Measurements from ENCODE around the gene SVIL.

Gene SVIL

GRCh38 chr10:29502351-29502750 lies 132.4 kb downstream of the SVIL start:
- FAIRE-seq, result no peak
- no peak for DNase-seq (ENCODE audit: insufficient read length, low spot score)
- no peak for TF ChIP-seq CTCF (IDR thresholded peaks at IDR 0.05; ENCODE audit: insufficient read depth, missing control alignments)

- no peak for FAIRE-seq
- DNase-seq (ENCODE audit: insufficient read length, low spot score), result no peak
Measured at GRCh38 chr10:29501692-29502091, 133.1 kb downstream of the SVIL start.

GRCh38 chr10:29499993-29500537 lies 134.7 kb downstream of the SVIL start:
- DNase-seq (ENCODE audit: insufficient read length, low spot score), result no peak
- FAIRE-seq, result no peak
- no peak for TF ChIP-seq CTCF (IDR thresholded peaks at IDR 0.05; ENCODE audit: insufficient read depth, missing control alignments)

More at GRCh38 chr10:29501692-29502091, 133.1 kb downstream of the SVIL start:
- no peak for TF ChIP-seq CTCF (IDR thresholded peaks at IDR 0.05; ENCODE audit: insufficient read depth, missing control alignments)

GRCh38 chr10:29496341-29497162 lies 138.2 kb downstream of the SVIL start:
- TF ChIP-seq CTCF (IDR thresholded peaks at IDR 0.05; ENCODE audit: insufficient read depth, missing control alignments), result peak; percentile 84

GRCh38 chr10:29495366-29495765 lies 139.4 kb downstream of the SVIL start:
- no peak for DNase-seq (ENCODE audit: insufficient read length, low spot score)
- no peak for FAIRE-seq
- TF ChIP-seq CTCF (IDR thresholded peaks at IDR 0.05; ENCODE audit: insufficient read depth, missing control alignments), result no peak

More at GRCh38 chr10:29496341-29497162, 138.2 kb downstream of the SVIL start:
- no peak for FAIRE-seq
- peak; percentile 48 for DNase-seq (ENCODE audit: insufficient read length, low spot score)

- DNase-seq (ENCODE audit: insufficient read length, low spot score) (no peak), FAIRE-seq (no peak)
- TF ChIP-seq CTCF (IDR thresholded peaks at IDR 0.05; ENCODE audit: insufficient read depth, missing control alignments), result no peak
Measured at GRCh38 chr10:29493697-29494096, 141.1 kb downstream of the SVIL start.

- no peak for TF ChIP-seq CTCF (IDR thresholded peaks at IDR 0.05; ENCODE audit: insufficient read depth, missing control alignments)
- FAIRE-seq, result no peak
Measured at GRCh38 chr10:29492774-29493173, 142.0 kb downstream of the SVIL start.

More at GRCh38 chr10:29492774-29493173, 142.0 kb downstream of the SVIL start:
- no peak for DNase-seq (ENCODE audit: insufficient read length, low spot score)

Measured in D721Med (cell line).